ENCODE measurements around the gene TBC1D24.

- TF ChIP-seq, protein P1, sequence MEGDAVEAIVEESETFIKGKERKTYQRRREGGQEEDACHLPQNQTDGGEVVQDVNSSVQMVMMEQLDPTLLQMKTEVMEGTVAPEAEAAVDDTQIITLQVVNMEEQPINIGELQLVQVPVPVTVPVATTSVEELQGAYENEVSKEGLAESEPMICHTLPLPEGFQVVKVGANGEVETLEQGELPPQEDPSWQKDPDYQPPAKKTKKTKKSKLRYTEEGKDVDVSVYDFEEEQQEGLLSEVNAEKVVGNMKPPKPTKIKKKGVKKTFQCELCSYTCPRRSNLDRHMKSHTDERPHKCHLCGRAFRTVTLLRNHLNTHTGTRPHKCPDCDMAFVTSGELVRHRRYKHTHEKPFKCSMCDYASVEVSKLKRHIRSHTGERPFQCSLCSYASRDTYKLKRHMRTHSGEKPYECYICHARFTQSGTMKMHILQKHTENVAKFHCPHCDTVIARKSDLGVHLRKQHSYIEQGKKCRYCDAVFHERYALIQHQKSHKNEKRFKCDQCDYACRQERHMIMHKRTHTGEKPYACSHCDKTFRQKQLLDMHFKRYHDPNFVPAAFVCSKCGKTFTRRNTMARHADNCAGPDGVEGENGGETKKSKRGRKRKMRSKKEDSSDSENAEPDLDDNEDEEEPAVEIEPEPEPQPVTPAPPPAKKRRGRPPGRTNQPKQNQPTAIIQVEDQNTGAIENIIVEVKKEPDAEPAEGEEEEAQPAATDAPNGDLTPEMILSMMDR (IDR thresholded peaks at IDR 0.05; ENCODE audit: low read length), result no peak
- no peak for TF ChIP-seq EZH2 (IDR thresholded peaks at IDR 0.05; ENCODE audit: borderline replicate concordance, low read length)
Observed at GRCh38 chr16:2464333-2464732, 10.6 kb upstream of the TBC1D24 start.

All from OCI-LY1 (cell line).